Fibroblast of lung (primary cell): ENCODE measurements around the gene NMUR1. TPM values are rescaled to one million over a fixed set of nuclear protein-coding genes. Genes with fewer than 3 reads are reported as not detected.

Source experiments
- DNase-seq, 2 donors: peaks; one replicate each; pipeline versions ENCODE4 v3.0.0 to v3.0.0-alpha.2; 2010; ENCODE audit warnings: low read depth in 2 of 2
- H2AFZ ChIP-seq: 2 replicates; pipeline ENCODE4 v1.5.1; 2012; ENCODE audit warnings: low read length, control low read depth, inconsistent platforms
- H3K27ac ChIP-seq: 2 replicates; pipeline ENCODE4 v1.5.1; 2011; ENCODE audit warnings: low read length, control low read depth; ENCODE audit not compliant: insufficient read depth
- H3K27me3 ChIP-seq: 2 replicates; pipeline ENCODE4 v1.5.1; 2011; ENCODE audit warnings: mild to moderate bottlenecking, low read length; ENCODE audit not compliant: control insufficient read depth, insufficient read depth
- H3K36me3 ChIP-seq: 2 replicates; pipeline ENCODE4 v1.5.1; 2011; ENCODE audit warnings: low read length; ENCODE audit not compliant: control insufficient read depth, insufficient read depth
- H3K4me1 ChIP-seq: 2 replicates; pipeline ENCODE4 v1.5.1; 2011; ENCODE audit warnings: low read length; ENCODE audit not compliant: control insufficient read depth, insufficient read depth; ENCODE audit errors: extremely low read depth
- H3K4me2 ChIP-seq: 2 replicates; pipeline ENCODE4 v1.5.1; 2011; ENCODE audit warnings: low read length, control low read depth; ENCODE audit not compliant: insufficient read depth; ENCODE audit errors: extremely low read depth
- H3K4me3 ChIP-seq, 4 experiments: fragments of 200-600 bp in 1 of 4; sonication (generic) in 1 of 4; replicated peaks in 1 of 4; 2 replicates each; pipeline ENCODE4 v1.5.1; 2011 to 2016; ENCODE audit warnings: low read length in 4 of 4, low read depth in 3 of 4, mild to moderate bottlenecking in 3 of 4, control low read depth in 2 of 4, inconsistent platforms in 1 of 4, mixed read lengths in 1 of 4; ENCODE audit not compliant: insufficient read depth in 1 of 4; ENCODE audit errors: control extremely low read depth in 1 of 4
- H3K79me2 ChIP-seq: 2 replicates; pipeline ENCODE4 v1.5.1; 2012; ENCODE audit warnings: mild to moderate bottlenecking, low read length, inconsistent platforms; ENCODE audit not compliant: control insufficient read depth, insufficient read depth
- H3K9ac ChIP-seq: 2 replicates; pipeline ENCODE4 v1.5.1; 2011; ENCODE audit warnings: mild to moderate bottlenecking, low read length, control low read depth; ENCODE audit not compliant: insufficient read depth
- H3K9me3 ChIP-seq: 2 replicates; pipeline ENCODE4 v1.5.1; 2012; ENCODE audit warnings: low read depth, low read length; ENCODE audit not compliant: control insufficient read depth, insufficient read depth
- H4K20me1 ChIP-seq: 2 replicates; pipeline ENCODE4 v1.5.1; 2011; ENCODE audit warnings: low read length; ENCODE audit not compliant: control insufficient read depth, insufficient read depth; ENCODE audit errors: extremely low read depth
- EZH2 ChIP-seq: IDR thresholded peaks from 2 replicates; pipeline ENCODE4 v1.5.1; 2012; ENCODE audit warnings: low read length, control low read depth, mild to moderate bottlenecking; ENCODE audit errors: missing control alignments
- polyA plus RNA-seq, 2 donors: library from polyadenylated mRNA; depleted of rRNA in 1 of 2; stranded (reverse) in 1 of 2; unstranded in 1 of 2; fragments of >200 nt; gene quantifications; 2 replicates each; pipeline ENCODE4 v1.2.1, GENCODE V29; 2011 to 2012; ENCODE audit warnings: missing spikeins in 1 of 2
- total RNA-seq: library from RNA; depleted of rRNA; stranded (reverse); fragments of >200 nt; gene quantifications from 2 replicates; pipeline ENCODE4 v1.2.1, GENCODE V29; 2014
- TF ChIP-seq, protein P1 (sequence below), 2 donors: IDR thresholded peaks in 1 of 2; conservative IDR thresholded peaks in 1 of 2; 1 replicate in 1 of 2; 2 replicates in 1 of 2; pipeline ENCODE4 v1.5.1; 2011 to 2012; ENCODE audit warnings: low read length in 2 of 2, control low read depth in 1 of 2, inconsistent platforms in 1 of 2, low read depth in 1 of 2, mild to moderate bottlenecking in 1 of 2

The NMUR1 gene
- total and polyA plus RNA-seq, 2 donors (not counting 1 experiment from before 2014, with no cell fraction given): 0.01 to 0.50 TPM

DNA sequence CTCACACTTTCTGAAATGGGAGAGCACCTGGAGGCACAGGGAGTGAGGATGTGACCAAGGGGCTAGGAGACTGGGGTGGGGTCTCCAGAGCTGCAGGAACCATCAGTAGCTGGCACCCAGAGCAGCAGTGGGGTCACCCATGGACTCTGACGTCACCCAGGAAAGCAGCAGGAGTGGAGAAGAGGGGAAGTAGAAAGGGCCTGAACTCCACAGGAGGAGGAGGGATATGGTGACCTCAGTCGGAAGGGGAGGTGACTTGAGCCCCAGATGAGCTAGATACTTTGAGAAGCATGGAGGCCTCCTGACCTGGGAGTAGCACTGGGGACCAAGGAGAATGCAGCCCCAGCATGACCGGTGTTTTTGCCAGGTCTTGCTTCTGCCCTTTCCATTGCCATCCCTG lies 8.8 kb downstream of the NMUR1 start:
- H3K27me3 ChIP-seq: peaks cover 7% of the 10 kb centered on the region
- H2AFZ ChIP-seq: no peak overlapping the region
- no peak overlapping the region for H3K4me3 ChIP-seq
- DNase-seq: no peak
- no peak overlapping the region for H3K4me2 ChIP-seq
- no peaks in the 10 kb centered on the region for H3K36me3 ChIP-seq
- TF ChIP-seq, protein P1, sequence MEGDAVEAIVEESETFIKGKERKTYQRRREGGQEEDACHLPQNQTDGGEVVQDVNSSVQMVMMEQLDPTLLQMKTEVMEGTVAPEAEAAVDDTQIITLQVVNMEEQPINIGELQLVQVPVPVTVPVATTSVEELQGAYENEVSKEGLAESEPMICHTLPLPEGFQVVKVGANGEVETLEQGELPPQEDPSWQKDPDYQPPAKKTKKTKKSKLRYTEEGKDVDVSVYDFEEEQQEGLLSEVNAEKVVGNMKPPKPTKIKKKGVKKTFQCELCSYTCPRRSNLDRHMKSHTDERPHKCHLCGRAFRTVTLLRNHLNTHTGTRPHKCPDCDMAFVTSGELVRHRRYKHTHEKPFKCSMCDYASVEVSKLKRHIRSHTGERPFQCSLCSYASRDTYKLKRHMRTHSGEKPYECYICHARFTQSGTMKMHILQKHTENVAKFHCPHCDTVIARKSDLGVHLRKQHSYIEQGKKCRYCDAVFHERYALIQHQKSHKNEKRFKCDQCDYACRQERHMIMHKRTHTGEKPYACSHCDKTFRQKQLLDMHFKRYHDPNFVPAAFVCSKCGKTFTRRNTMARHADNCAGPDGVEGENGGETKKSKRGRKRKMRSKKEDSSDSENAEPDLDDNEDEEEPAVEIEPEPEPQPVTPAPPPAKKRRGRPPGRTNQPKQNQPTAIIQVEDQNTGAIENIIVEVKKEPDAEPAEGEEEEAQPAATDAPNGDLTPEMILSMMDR (conservative IDR thresholded peaks at IDR 0.05 in 1 of 2, IDR thresholded peaks at IDR 0.05 in 1 of 2; ENCODE audit: low read depth in 1 of 2, low read length in 2 of 2): no peak
- TF ChIP-seq EZH2: no peak
- no peaks in the 10 kb centered on the region for H3K79me2 ChIP-seq
- H3K4me1 ChIP-seq: no peaks in the 10 kb centered on the region
- no peaks in the 10 kb centered on the region for H3K9me3 ChIP-seq
- no peaks in the 10 kb centered on the region for H4K20me1 ChIP-seq
- H3K27ac ChIP-seq: no peak overlapping the region
- H3K9ac ChIP-seq: no peak overlapping the region

DNA sequence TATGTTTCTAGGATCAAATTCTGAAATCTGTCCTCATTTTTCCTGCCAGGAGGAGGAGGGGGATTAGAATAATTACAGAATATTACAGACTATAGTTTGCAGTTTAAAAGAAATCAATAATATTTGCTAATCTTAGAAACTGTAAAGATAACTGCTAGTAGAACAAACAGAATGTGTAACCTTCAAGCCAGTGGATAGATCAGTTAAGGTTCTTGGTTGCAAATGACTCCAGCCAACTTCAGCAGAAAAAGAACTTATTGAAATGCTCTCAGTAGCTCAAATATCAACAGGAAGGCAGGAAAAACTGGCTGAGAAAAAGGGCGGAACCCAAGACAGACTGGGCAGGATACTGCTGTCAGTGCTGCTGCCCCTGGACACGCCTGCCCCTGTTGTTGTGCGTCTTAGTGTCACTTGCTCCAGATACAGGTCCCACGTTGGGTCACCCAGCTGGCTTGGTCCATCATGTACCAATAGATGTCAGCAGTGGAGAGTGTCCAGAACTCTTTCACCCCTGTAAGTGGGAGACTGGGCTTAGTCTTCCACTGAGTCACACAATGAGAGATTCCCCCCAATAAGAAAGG lies 10.2 kb downstream of the NMUR1 start:
- Histone ChIP-seq H3K4me1 (no peaks in the 10 kb centered on the region), H2AFZ (no peak overlapping the region), H3K36me3 (no peaks in the 10 kb centered on the region), H3K9ac (no peak overlapping the region), H3K27ac (no peak overlapping the region), H3K27me3 (peaks cover 7% of the 10 kb centered on the region), H3K4me2 (no peak overlapping the region), H3K79me2 (no peaks in the 10 kb centered on the region), H3K9me3 (no peaks in the 10 kb centered on the region), H3K4me3 (no peak overlapping the region), H4K20me1 (no peaks in the 10 kb centered on the region)
- TF ChIP-seq, protein P1 (conservative IDR thresholded peaks at IDR 0.05 in 1 of 2, IDR thresholded peaks at IDR 0.05 in 1 of 2; ENCODE audit: low read depth in 1 of 2, low read length in 2 of 2): no peak
- no peak for TF ChIP-seq EZH2
- DNase-seq: no peak

DNA sequence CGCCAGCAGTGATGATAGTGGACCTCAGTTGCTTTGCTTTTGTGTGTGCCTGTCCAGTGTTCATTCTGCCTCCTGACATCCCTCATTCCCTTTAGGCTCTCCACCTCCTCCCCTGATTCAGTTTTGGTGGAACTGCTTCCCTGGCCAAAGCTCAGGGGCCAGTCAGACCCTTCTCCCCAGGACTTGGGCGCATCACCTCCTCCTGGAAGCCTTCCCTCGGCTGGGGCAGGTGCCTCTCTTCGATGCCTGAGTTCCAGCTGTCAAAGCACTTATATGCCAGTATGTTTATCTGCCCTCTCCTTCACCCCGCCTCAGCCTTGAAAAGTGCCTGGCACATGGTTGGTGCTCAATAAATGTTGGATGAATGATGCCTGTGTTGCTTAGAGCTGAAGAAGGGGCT lies 11.5 kb downstream of the NMUR1 start:
- TF ChIP-seq EZH2: no peak
- TF ChIP-seq, protein P1 (conservative IDR thresholded peaks at IDR 0.05 in 1 of 2, IDR thresholded peaks at IDR 0.05 in 1 of 2; ENCODE audit: low read depth in 1 of 2, low read length in 2 of 2): no peak
- H3K79me2 ChIP-seq: no peaks in the 10 kb centered on the region
- peaks cover 7% of the 10 kb centered on the region for H3K27me3 ChIP-seq
- H3K36me3 ChIP-seq: no peaks in the 10 kb centered on the region
- no peak overlapping the region for H2AFZ ChIP-seq
- no peak for DNase-seq
- H3K4me3 ChIP-seq: no peak overlapping the region
- no peaks in the 10 kb centered on the region for H3K4me1 ChIP-seq
- H3K27ac ChIP-seq: no peak overlapping the region
- H3K4me2 ChIP-seq: no peak overlapping the region
- no peaks in the 10 kb centered on the region for H4K20me1 ChIP-seq
- no peaks in the 10 kb centered on the region for H3K9me3 ChIP-seq
- no peak overlapping the region for H3K9ac ChIP-seq
